Effector memory CD8-positive, alpha-beta T cell (primary cell): ENCODE data around the gene BCL11B.
"Not testable (repeated sequence)": the region's sequence is repeated elsewhere in the genome, so short reads cannot be mapped to it uniquely, and the experiment has no call there.

Experiments
- ATAC-seq: fragments of 150-1000 bp; cut with Tn5 transposase; replicated peaks from 2 replicates; pipeline ENCODE4 v1.10.0; 2021; ENCODE audit warnings: mild to moderate bottlenecking, moderate library complexity
- DNase-seq, 3 experiments: peaks; one replicate each; pipeline ENCODE4 v3.0.0; 2021
- H3K27ac Mint-ChIP-seq, 2 donors: one replicate each; pipeline ENCODE4 v1.8.0; 2022; ENCODE audit warnings: mild to moderate bottlenecking in 2 of 2, mixed read lengths in 2 of 2, moderate library complexity in 2 of 2
- H3K27me3 Mint-ChIP-seq, 2 donors: one replicate each; pipeline ENCODE4 v1.8.0; 2022; ENCODE audit warnings: mixed read lengths in 2 of 2
- H3K36me3 Mint-ChIP-seq: one replicate; pipeline ENCODE4 v1.8.0; 2022; ENCODE audit warnings: mild to moderate bottlenecking, moderate library complexity, mixed read lengths; ENCODE audit not compliant: insufficient read depth
- H3K4me1 Mint-ChIP-seq, 2 donors: one replicate each; pipeline ENCODE4 v1.8.0; 2022; ENCODE audit warnings: low read depth in 2 of 2, mixed read lengths in 2 of 2
- H3K4me3 Mint-ChIP-seq, 2 donors: one replicate each; pipeline ENCODE4 v1.8.0; 2022; ENCODE audit warnings: mild to moderate bottlenecking in 2 of 2, mixed read lengths in 2 of 2, moderate library complexity in 2 of 2
- H3K9me3 Mint-ChIP-seq, 2 donors: one replicate each; pipeline ENCODE4 v1.8.0; 2022; ENCODE audit warnings: mixed read lengths in 2 of 2

BCL11B gene

GRCh38 chr14:99192028-99192621 lies 79.9 kb downstream of the BCL11B start:
- Mint-ChIP-seq H3K27ac (peak overlapping the region; percentile 92 to 99), H3K4me1 (peaks cover 82 to 91% of the 10 kb centered on the region in 2 donors), H3K9me3 (no peaks in the 10 kb centered on the region), H3K4me3 (peak overlapping the region; percentile 81 to 89), H3K36me3 (peaks cover 68% of the 10 kb centered on the region), H3K27me3 (no peaks in the 10 kb centered on the region)
- ATAC-seq (peak; percentile 32), DNase-seq (peak in 1 of 3 experiments; percentile 29)

- H3K27ac Mint-ChIP-seq: peak overlapping the region; percentile 92 to 99
- no peaks in the 10 kb centered on the region for H3K27me3 Mint-ChIP-seq
- ATAC-seq: peak; percentile 59
- peak; percentile 28 to 44 (median 41) for DNase-seq
- peaks cover 67% of the 10 kb centered on the region for H3K36me3 Mint-ChIP-seq
- peak overlapping the region; percentile 81 to 89 for H3K4me3 Mint-ChIP-seq
- peaks cover 84 to 93% of the 10 kb centered on the region in 2 donors for H3K4me1 Mint-ChIP-seq
- H3K9me3 Mint-ChIP-seq: no peaks in the 10 kb centered on the region
These were observed 80.5 kb downstream of the BCL11B start for GRCh38 chr14:99191395-99192027.

- Mint-ChIP-seq H3K4me1 (peaks cover 84 to 93% of the 10 kb centered on the region in 2 donors), H3K36me3 (peaks cover 69% of the 10 kb centered on the region)
These were observed 81.2 kb downstream of the BCL11B start for GRCh38 chr14:99190696-99191394.

GRCh38 chr14:99189201-99189801 lies 82.7 kb downstream of the BCL11B start:
- peaks cover 68% of the 10 kb centered on the region for H3K36me3 Mint-ChIP-seq
- H3K9me3 Mint-ChIP-seq: no peaks in the 10 kb centered on the region
- H3K27me3 Mint-ChIP-seq: no peaks in the 10 kb centered on the region
- ATAC-seq (peak; percentile 26), DNase-seq (peak; percentile 32 to 33 (median 32))
- peaks cover 82 to 92% of the 10 kb centered on the region in 2 donors for H3K4me1 Mint-ChIP-seq
- H3K4me3 Mint-ChIP-seq: peak overlapping the region; percentile 81 to 89
- H3K27ac Mint-ChIP-seq: peak overlapping the region; percentile 92 to 99

More at GRCh38 chr14:99190696-99191394, 81.2 kb downstream of the BCL11B start:
- peak overlapping the region; percentile 81 to 89 for H3K4me3 Mint-ChIP-seq
- no peaks in the 10 kb centered on the region for H3K9me3 Mint-ChIP-seq
- H3K27me3 Mint-ChIP-seq: no peaks in the 10 kb centered on the region
- peak overlapping the region; percentile 92 to 99 for H3K27ac Mint-ChIP-seq
- ATAC-seq: peak; percentile 17
- no peak for DNase-seq

- peak; percentile 43 for ATAC-seq
- H3K4me1 Mint-ChIP-seq: peaks cover 82 to 93% of the 10 kb centered on the region in 2 donors
These were observed 83.2 kb downstream of the BCL11B start for GRCh38 chr14:99188731-99189191.

GRCh38 chr14:99187858-99188257 lies 84.1 kb downstream of the BCL11B start:
- DNase-seq: no peak
- peak overlapping the region; percentile 92 to 99 for H3K27ac Mint-ChIP-seq
- H3K4me3 Mint-ChIP-seq: peak overlapping the region; percentile 81 to 89
- no peaks in the 10 kb centered on the region for H3K9me3 Mint-ChIP-seq
- peaks cover 85 to 93% of the 10 kb centered on the region in 2 donors for H3K4me1 Mint-ChIP-seq
- no peak for ATAC-seq
- peaks cover 71% of the 10 kb centered on the region for H3K36me3 Mint-ChIP-seq
- no peaks in the 10 kb centered on the region for H3K27me3 Mint-ChIP-seq

More at GRCh38 chr14:99188731-99189191, 83.2 kb downstream of the BCL11B start:
- Mint-ChIP-seq H3K36me3 (peaks cover 70% of the 10 kb centered on the region), H3K27me3 (no peaks in the 10 kb centered on the region), H3K4me3 (peak overlapping the region; percentile 81 to 89), H3K9me3 (no peaks in the 10 kb centered on the region), H3K27ac (peak overlapping the region; percentile 92 to 99)
- DNase-seq: peak; percentile 38 to 50 (median 41)

GRCh38 chr14:99186956-99187690 lies 84.9 kb downstream of the BCL11B start:
- Mint-ChIP-seq H3K9me3 (no peaks in the 10 kb centered on the region), H3K27ac (peak overlapping the region; percentile 92 to 99), H3K36me3 (peaks cover 64% of the 10 kb centered on the region), H3K27me3 (no peaks in the 10 kb centered on the region), H3K4me1 (peaks cover 85 to 93% of the 10 kb centered on the region in 2 donors), H3K4me3 (peak overlapping the region; percentile 81 to 89)
- no peak for ATAC-seq
- no peak for DNase-seq

- not testable (repeated sequence) for H3K27me3 Mint-ChIP-seq
These were observed 85.7 kb downstream of the BCL11B start for GRCh38 chr14:99186336-99186735.

GRCh38 chr14:99185436-99186068 lies 86.4 kb downstream of the BCL11B start:
- H3K27ac Mint-ChIP-seq: peak overlapping the region; percentile 92 to 99
- ATAC-seq (no peak), DNase-seq (no peak)
- H3K9me3 Mint-ChIP-seq: no peaks in the 10 kb centered on the region
- peaks cover 87 to 88% of the 10 kb centered on the region in 2 donors for H3K4me1 Mint-ChIP-seq
- peak overlapping the region; percentile 76 to 89 for H3K4me3 Mint-ChIP-seq
- H3K36me3 Mint-ChIP-seq: peaks cover 63% of the 10 kb centered on the region
- H3K27me3 Mint-ChIP-seq: no peaks in the 10 kb centered on the region

More at GRCh38 chr14:99186336-99186735, 85.7 kb downstream of the BCL11B start:
- DNase-seq, H3K9me3 Mint-ChIP-seq, ATAC-seq: not testable (repeated sequence)
- H3K4me3 Mint-ChIP-seq: peak overlapping the region; percentile 76 to 89
- H3K36me3 Mint-ChIP-seq: peaks cover 63% of the 10 kb centered on the region
- H3K4me1 Mint-ChIP-seq: peaks cover 87 to 93% of the 10 kb centered on the region in 2 donors
- peak overlapping the region; percentile 92 to 99 for H3K27ac Mint-ChIP-seq

GRCh38 chr14:99183716-99184115 lies 88.3 kb downstream of the BCL11B start:
- no peak for DNase-seq
- peak overlapping the region; percentile 92 to 99 for H3K27ac Mint-ChIP-seq
- H3K4me1 Mint-ChIP-seq: peaks cover 84 to 86% of the 10 kb centered on the region in 2 donors
- H3K27me3 Mint-ChIP-seq: no peaks in the 10 kb centered on the region
- peaks cover 65% of the 10 kb centered on the region for H3K36me3 Mint-ChIP-seq
- no peaks in the 10 kb centered on the region for H3K9me3 Mint-ChIP-seq
- ATAC-seq: no peak
- peak overlapping the region; percentile 76 to 89 for H3K4me3 Mint-ChIP-seq

GRCh38 chr14:99183311-99183710 lies 88.7 kb downstream of the BCL11B start:
- no peaks in the 10 kb centered on the region for H3K9me3 Mint-ChIP-seq
- H3K27me3 Mint-ChIP-seq: no peaks in the 10 kb centered on the region
- H3K27ac Mint-ChIP-seq: peak overlapping the region; percentile 92 to 99
- ATAC-seq (no peak), DNase-seq (no peak)
- H3K36me3 Mint-ChIP-seq: peaks cover 64% of the 10 kb centered on the region
- H3K4me3 Mint-ChIP-seq: peak overlapping the region; percentile 76 to 89
- H3K4me1 Mint-ChIP-seq: peaks cover 87% of the 10 kb centered on the region in 2 donors

GRCh38 chr14:99182548-99183250 lies 89.3 kb downstream of the BCL11B start:
- H3K4me1 Mint-ChIP-seq: peaks cover 87% of the 10 kb centered on the region in 2 donors
- DNase-seq (no peak), ATAC-seq (no peak)
- H3K27me3 Mint-ChIP-seq: no peaks in the 10 kb centered on the region
- peak overlapping the region; percentile 40 to 89 for H3K4me3 Mint-ChIP-seq
- peaks cover 62% of the 10 kb centered on the region for H3K36me3 Mint-ChIP-seq
- H3K9me3 Mint-ChIP-seq: no peaks in the 10 kb centered on the region
- peak overlapping the region; percentile 92 to 96 for H3K27ac Mint-ChIP-seq
